ENCODE measurements around the gene SHISAL1.

The SHISAL1 gene

GRCh38 chr22:44229809-44230208, 82.9 kb downstream of the SHISAL1 start:
- H3K27me3 Mint-ChIP-seq = peaks cover 2% of the 10 kb centered on the region
- H3K36me3 Mint-ChIP-seq = no peaks in the 10 kb centered on the region
- H3K4me3 Mint-ChIP-seq = no peak overlapping the region
- H3K27ac Mint-ChIP-seq = no peak overlapping the region
- H3K9me3 Mint-ChIP-seq = no peaks in the 10 kb centered on the region
- H3K4me1 Mint-ChIP-seq = no peaks in the 10 kb centered on the region

- Mint-ChIP-seq H3K27me3 (peaks cover 2% of the 10 kb centered on the region), H3K36me3 (no peaks in the 10 kb centered on the region), H3K4me3 (no peak overlapping the region), H3K4me1 (no peaks in the 10 kb centered on the region), H3K27ac (no peak overlapping the region), H3K9me3 (no peaks in the 10 kb centered on the region)
These were observed 83.4 kb downstream of the SHISAL1 start for GRCh38 chr22:44229331-44229730.

DNA sequence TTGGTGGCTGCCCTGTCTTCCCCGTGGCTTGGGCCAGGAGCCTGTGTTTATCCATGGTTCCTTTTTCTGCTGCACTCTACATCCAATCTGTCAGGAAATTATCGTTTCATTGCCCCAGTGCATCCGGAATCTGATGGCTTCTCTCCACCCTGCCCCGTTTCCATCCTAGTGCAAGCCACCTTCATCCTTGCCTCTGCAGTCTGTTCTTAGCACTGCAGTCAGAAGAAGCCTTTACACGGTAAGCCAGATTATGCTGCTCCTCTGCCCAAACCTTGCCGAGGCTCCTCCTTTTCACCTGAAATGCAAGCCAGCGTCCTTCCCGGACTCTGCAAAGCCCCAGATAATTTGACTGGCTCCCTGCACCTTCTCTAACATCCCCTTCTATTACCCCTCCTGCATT, 86.9 kb downstream of the SHISAL1 start:
- Mint-ChIP-seq H3K9me3 (no peaks in the 10 kb centered on the region), H3K4me3 (no peak overlapping the region), H3K27ac (no peak overlapping the region), H3K27me3 (peaks cover 2% of the 10 kb centered on the region), H3K4me1 (no peaks in the 10 kb centered on the region), H3K36me3 (no peaks in the 10 kb centered on the region)

GRCh38 chr22:44225091-44225689, 87.6 kb downstream of the SHISAL1 start:
- H3K36me3 Mint-ChIP-seq = no peaks in the 10 kb centered on the region

DNA sequence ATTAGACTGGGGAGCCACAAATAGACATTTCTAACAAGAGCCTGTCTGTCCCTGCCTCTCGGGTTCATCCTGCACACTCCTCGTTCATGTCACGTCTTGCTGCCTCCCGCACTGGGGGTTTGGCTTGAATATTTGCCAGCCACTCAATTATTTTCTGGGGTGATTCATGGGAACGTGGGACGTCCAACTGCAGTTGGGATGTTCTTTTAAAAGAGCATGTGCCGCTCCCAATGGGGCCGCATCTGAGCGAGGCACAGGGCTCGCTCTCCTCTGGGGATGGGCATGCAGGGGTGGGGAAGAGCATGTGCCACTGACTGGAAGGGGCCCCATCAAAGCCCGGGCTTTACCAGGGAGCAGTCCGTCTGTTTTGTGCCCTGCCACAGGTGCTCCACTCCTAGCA, 88.6 kb downstream of the SHISAL1 start:
- Mint-ChIP-seq H3K4me1 (no peaks in the 10 kb centered on the region), H3K27ac (no peak overlapping the region), H3K27me3 (peaks cover 2% of the 10 kb centered on the region)

More at GRCh38 chr22:44225091-44225689, 87.6 kb downstream of the SHISAL1 start:
- Mint-ChIP-seq H3K4me3 (no peak overlapping the region), H3K9me3 (no peaks in the 10 kb centered on the region), H3K27ac (no peak overlapping the region), H3K27me3 (peaks cover 2% of the 10 kb centered on the region), H3K4me1 (no peaks in the 10 kb centered on the region)

GRCh38 chr22:44221710-44222475, 90.9 kb downstream of the SHISAL1 start:
- H3K27me3 Mint-ChIP-seq = peaks cover 2% of the 10 kb centered on the region
- no peaks in the 10 kb centered on the region for H3K36me3 Mint-ChIP-seq
- H3K4me3 Mint-ChIP-seq = no peak overlapping the region
- no peaks in the 10 kb centered on the region for H3K9me3 Mint-ChIP-seq
- no peaks in the 10 kb centered on the region for H3K4me1 Mint-ChIP-seq
- H3K27ac Mint-ChIP-seq = no peak overlapping the region

More for the DNA sequence above, 88.6 kb downstream of the SHISAL1 start:
- no peak overlapping the region for H3K4me3 Mint-ChIP-seq
- no peaks in the 10 kb centered on the region for H3K9me3 Mint-ChIP-seq
- H3K36me3 Mint-ChIP-seq = no peaks in the 10 kb centered on the region

DNA sequence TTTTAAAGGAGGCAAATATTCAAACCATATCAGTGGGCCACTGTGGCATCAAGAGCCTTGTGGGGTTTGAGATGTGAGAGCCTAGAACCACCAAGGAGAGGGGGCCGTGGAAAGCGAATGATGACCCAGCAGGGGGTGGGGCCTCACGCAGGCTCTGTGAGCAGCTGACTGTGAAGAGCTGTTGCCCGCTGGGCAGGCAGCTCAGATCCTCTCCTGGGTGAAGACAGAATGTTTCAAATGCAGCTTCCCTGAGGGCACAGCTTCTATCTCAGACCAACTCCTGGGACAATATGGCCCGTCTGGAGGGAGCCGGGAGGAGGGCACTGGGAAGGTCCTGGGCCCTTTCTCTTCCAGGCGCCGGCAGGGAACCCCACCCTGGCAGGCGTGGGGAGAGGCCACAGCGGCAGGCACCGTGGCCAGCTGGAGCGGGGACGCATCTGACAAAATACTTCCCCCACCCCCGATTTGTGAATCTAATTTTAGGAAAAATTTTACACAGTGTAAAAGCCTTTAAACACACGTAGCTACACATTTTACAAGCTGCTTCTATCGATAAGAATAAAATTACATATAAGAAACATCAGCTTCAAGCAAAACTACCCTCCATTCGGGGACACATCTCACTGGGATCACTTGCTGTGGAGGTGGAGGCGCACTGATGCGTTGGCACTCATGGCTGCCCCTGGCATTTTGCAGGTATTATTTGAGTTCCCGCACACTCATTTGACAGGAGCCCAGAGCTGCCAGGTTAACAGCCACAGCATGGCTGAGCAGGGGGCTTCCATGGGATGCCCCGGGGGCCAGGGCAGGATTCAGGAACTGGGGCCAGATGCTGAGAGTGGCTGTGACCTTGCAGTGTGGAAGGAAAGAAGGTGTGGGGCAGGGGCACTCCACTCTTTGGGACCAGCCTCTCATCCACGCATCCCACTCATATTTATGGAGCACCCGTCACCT, 91.7 kb downstream of the SHISAL1 start:
- Mint-ChIP-seq H3K36me3 (no peaks in the 10 kb centered on the region), H3K4me3 (no peak overlapping the region), H3K27me3 (peaks cover 2% of the 10 kb centered on the region), H3K27ac (no peak overlapping the region), H3K4me1 (no peaks in the 10 kb centered on the region), H3K9me3 (no peaks in the 10 kb centered on the region)

DNA sequence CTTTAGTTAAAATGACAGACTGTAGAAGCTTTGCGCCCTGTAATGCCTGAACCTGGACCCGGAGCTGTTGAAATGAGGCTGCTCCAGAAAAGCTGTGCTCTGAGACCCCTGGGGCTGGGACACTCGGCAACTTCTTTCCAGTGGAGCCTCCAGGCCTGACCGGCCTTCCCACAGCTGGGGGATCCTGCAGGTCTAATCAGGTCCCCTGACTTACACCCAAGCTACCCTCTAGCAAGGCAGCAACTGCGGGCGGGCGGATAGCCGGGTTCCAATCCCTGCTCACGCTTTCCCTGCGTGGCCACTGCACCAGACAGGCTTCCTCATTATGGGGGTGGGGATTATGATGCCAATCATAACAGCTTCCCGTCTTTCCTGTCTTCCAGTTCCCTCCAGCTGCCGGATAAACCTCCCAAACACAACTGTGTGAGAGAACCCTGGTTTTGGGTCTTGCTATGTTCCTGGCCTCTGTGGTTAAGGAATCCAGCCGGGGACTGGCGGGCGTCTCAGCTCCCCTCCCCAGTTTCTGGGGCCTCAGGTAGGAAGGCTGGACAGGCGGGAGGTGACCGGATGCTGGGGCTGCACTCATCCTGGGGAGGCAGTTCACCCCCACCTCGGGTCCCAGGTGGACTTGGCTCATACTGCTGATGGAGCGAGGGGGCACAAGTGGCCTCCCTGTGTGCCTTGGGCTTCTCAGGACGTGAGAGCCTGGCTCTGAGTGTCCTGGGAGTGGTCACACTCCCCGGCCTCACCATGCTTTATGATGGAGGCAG, 93.5 kb downstream of the SHISAL1 start:
- Mint-ChIP-seq H3K27me3 (no peaks in the 10 kb centered on the region), H3K9me3 (no peaks in the 10 kb centered on the region), H3K36me3 (no peaks in the 10 kb centered on the region), H3K27ac (no peak overlapping the region), H3K4me3 (no peak overlapping the region), H3K4me1 (no peaks in the 10 kb centered on the region)

DNA sequence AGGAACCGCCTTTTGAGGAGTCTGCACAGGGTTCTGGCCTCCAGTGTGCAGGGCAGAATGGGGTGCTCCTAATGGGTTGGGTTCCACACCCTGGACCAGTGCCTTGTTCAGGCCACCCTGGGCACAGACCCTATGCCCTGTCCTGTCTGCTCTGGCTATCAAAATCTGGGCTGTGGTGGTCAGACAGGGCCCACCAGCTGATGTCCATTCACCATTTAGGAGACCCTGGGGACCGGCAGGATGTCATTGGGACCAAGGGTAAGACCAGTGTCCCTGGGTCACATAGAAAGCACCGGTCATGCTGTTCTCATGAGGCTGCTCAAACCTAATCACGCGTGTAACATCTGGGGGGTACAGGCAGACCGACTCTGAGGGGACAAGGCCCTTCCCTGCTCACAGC, 94.7 kb downstream of the SHISAL1 start:
- Mint-ChIP-seq H3K4me3 (no peak overlapping the region), H3K36me3 (no peaks in the 10 kb centered on the region), H3K4me1 (no peaks in the 10 kb centered on the region), H3K27ac (no peak overlapping the region), H3K27me3 (no peaks in the 10 kb centered on the region), H3K9me3 (no peaks in the 10 kb centered on the region)

DNA sequence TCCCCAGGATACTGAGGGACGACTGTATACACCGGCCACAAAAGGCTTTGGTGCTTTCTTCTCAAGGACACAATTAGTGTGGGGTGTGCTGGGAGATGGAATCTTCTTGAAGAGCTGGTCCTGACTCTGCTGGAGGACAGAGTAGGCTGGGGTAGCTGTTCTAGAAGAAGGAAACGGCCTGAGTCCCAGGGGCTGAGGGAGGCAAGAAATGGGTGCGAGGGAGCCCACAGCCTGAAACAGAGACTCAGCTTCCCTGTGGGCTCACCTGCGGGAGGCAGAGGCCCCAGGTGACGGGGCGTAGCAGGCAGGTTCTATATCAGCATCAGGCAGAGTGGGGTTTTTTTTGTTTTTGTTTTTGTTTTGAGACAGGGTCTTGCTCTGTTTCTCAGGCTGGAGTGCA, 95.4 kb downstream of the SHISAL1 start:
- no peaks in the 10 kb centered on the region for H3K4me1 Mint-ChIP-seq
- no peak overlapping the region for H3K27ac Mint-ChIP-seq

GRCh38 chr22:44215287-44215686, 97.5 kb downstream of the SHISAL1 start:
- Mint-ChIP-seq H3K36me3 (peaks cover 7% of the 10 kb centered on the region), H3K27ac (no peak overlapping the region), H3K4me3 (no peak overlapping the region), H3K9me3 (no peaks in the 10 kb centered on the region), H3K27me3 (no peaks in the 10 kb centered on the region), H3K4me1 (no peaks in the 10 kb centered on the region)

More for the DNA sequence above, 95.4 kb downstream of the SHISAL1 start:
- no peaks in the 10 kb centered on the region for H3K9me3 Mint-ChIP-seq
- no peaks in the 10 kb centered on the region for H3K36me3 Mint-ChIP-seq
- H3K27me3 Mint-ChIP-seq = no peaks in the 10 kb centered on the region
- no peak overlapping the region for H3K4me3 Mint-ChIP-seq

- Mint-ChIP-seq H3K27me3 (no peaks in the 10 kb centered on the region), H3K9me3 (peaks cover 5% of the 10 kb centered on the region), H3K4me3 (no peak overlapping the region)
These were observed 98.0 kb downstream of the SHISAL1 start for GRCh38 chr22:44214764-44215163.

GRCh38 chr22:44214187-44214586, 98.6 kb downstream of the SHISAL1 start:
- Mint-ChIP-seq H3K9me3 (peaks cover 9% of the 10 kb centered on the region), H3K4me3 (no peak overlapping the region), H3K36me3 (peaks cover 18% of the 10 kb centered on the region), H3K27me3 (no peaks in the 10 kb centered on the region), H3K4me1 (no peaks in the 10 kb centered on the region), H3K27ac (no peak overlapping the region)

More at GRCh38 chr22:44214764-44215163, 98.0 kb downstream of the SHISAL1 start:
- H3K36me3 Mint-ChIP-seq = peaks cover 12% of the 10 kb centered on the region
- H3K27ac Mint-ChIP-seq = no peak overlapping the region
- H3K4me1 Mint-ChIP-seq = no peaks in the 10 kb centered on the region

GRCh38 chr22:44213489-44214043, 99.2 kb downstream of the SHISAL1 start:
- Mint-ChIP-seq H3K36me3 (peaks cover 22% of the 10 kb centered on the region), H3K9me3 (peaks cover 13% of the 10 kb centered on the region), H3K27ac (no peak overlapping the region), H3K4me3 (no peak overlapping the region), H3K4me1 (peaks cover 4% of the 10 kb centered on the region), H3K27me3 (no peaks in the 10 kb centered on the region)

DNA sequence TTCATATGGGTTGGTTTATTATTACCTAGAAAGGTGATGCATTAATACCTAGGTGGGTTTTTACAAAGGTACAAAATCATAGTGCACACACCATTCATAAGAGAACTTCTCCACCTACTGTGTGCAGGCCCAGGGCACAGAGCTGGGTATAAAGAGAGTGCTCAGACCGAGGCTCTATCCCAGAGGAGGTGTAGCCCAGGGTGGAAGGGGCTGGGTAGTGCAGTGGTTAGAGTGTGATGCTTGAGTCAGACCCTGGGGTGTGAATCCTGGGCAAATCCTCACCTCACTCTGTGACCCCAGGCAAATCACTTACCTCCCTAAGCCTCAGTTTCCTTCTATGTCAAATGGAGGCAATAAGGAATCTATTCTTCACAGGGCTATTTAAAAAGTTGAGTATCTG, 99.8 kb downstream of the SHISAL1 start:
- H3K4me1 Mint-ChIP-seq = peaks cover 9% of the 10 kb centered on the region
- no peaks in the 10 kb centered on the region for H3K27me3 Mint-ChIP-seq
- no peak overlapping the region for H3K4me3 Mint-ChIP-seq
- peaks cover 22% of the 10 kb centered on the region for H3K36me3 Mint-ChIP-seq
- H3K9me3 Mint-ChIP-seq = peaks cover 13% of the 10 kb centered on the region
- H3K27ac Mint-ChIP-seq = no peak overlapping the region
